ENCODE data around the gene KIAA1755.

GRCh38 chr20:38238829-38239228, 21.7 kb downstream of the KIAA1755 start:
- no peak for TF ChIP-seq POLR2A (IDR thresholded peaks at IDR 0.05)
- TF ChIP-seq, protein P1, sequence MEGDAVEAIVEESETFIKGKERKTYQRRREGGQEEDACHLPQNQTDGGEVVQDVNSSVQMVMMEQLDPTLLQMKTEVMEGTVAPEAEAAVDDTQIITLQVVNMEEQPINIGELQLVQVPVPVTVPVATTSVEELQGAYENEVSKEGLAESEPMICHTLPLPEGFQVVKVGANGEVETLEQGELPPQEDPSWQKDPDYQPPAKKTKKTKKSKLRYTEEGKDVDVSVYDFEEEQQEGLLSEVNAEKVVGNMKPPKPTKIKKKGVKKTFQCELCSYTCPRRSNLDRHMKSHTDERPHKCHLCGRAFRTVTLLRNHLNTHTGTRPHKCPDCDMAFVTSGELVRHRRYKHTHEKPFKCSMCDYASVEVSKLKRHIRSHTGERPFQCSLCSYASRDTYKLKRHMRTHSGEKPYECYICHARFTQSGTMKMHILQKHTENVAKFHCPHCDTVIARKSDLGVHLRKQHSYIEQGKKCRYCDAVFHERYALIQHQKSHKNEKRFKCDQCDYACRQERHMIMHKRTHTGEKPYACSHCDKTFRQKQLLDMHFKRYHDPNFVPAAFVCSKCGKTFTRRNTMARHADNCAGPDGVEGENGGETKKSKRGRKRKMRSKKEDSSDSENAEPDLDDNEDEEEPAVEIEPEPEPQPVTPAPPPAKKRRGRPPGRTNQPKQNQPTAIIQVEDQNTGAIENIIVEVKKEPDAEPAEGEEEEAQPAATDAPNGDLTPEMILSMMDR (IDR thresholded peaks at IDR 0.05) = no peak
